ENCODE measurements around the gene CUX1. TPM values are rescaled to one million over a fixed set of nuclear protein-coding genes. Genes with fewer than 3 reads are reported as not detected.

The CUX1 gene
- total RNA-seq, 1 experiment from 2014 or later, result 39.6 TPM

DNA sequence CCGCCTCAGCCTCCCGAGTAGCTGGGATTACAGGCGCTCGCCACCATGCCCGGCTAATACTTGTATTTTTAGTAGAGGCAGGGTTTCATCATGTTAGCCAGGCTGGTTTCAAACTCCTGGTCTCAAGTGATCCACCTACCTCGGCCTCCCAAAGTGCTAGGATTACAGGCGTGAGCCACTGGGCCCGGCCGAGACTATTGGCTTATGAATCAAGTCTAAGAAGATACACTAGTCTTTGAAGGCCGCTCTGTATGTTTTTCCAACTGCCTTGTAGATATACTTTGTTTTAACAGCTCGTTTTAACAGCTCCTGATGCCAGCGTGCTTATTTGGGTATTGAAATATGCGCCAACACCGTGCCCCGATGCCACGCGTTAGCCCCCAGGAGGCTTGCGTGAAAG, 332.8 kb downstream of the CUX1 start:
- Histone ChIP-seq H2AFZ (ENCODE audit: low read length) (no peak overlapping the region), H3K4me3 (ENCODE audit: low read length) (no peak overlapping the region), H3K9ac (ENCODE audit: low read length) (no peak overlapping the region), H3K79me2 (ENCODE audit: low read length) (no peaks in the 10 kb centered on the region), H4K20me1 (ENCODE audit: low read length) (no peaks in the 10 kb centered on the region), H3K4me1 (ENCODE audit: insufficient read depth, low read length) (peaks cover 13% of the 10 kb centered on the region), H3F3A (ENCODE audit: low read length, unreplicated experiment) (no peaks in the 10 kb centered on the region), H3K9me3 (ENCODE audit: low read length) (no peaks in the 10 kb centered on the region), H3K9me2 (replicated peaks; ENCODE audit: low read length) (no peaks in the 10 kb centered on the region), H3K36me3 (ENCODE audit: low read depth, low read length) (no peaks in the 10 kb centered on the region), H3K27ac (ENCODE audit: low read length) (no peak overlapping the region), H3K4me2 (ENCODE audit: low read length) (no peak overlapping the region), H3K27me3 (ENCODE audit: low read length) (no peaks in the 10 kb centered on the region)
- ChIA-PET POLR2A (ENCODE audit: unreplicated experiment) (no interaction called here), CTCF (no interaction called here)
- ATAC-seq, result no peak
- BruUV-seq (replicated peaks), result no TSS peak
- intact Hi-C loops (cut with micrococcal nuclease), result no loop called here
- TF ChIP-seq EZH2 (IDR thresholded peaks at IDR 0.05; ENCODE audit: low read length, unreplicated experiment), result no peak
- no peak for DNase-seq

DNA sequence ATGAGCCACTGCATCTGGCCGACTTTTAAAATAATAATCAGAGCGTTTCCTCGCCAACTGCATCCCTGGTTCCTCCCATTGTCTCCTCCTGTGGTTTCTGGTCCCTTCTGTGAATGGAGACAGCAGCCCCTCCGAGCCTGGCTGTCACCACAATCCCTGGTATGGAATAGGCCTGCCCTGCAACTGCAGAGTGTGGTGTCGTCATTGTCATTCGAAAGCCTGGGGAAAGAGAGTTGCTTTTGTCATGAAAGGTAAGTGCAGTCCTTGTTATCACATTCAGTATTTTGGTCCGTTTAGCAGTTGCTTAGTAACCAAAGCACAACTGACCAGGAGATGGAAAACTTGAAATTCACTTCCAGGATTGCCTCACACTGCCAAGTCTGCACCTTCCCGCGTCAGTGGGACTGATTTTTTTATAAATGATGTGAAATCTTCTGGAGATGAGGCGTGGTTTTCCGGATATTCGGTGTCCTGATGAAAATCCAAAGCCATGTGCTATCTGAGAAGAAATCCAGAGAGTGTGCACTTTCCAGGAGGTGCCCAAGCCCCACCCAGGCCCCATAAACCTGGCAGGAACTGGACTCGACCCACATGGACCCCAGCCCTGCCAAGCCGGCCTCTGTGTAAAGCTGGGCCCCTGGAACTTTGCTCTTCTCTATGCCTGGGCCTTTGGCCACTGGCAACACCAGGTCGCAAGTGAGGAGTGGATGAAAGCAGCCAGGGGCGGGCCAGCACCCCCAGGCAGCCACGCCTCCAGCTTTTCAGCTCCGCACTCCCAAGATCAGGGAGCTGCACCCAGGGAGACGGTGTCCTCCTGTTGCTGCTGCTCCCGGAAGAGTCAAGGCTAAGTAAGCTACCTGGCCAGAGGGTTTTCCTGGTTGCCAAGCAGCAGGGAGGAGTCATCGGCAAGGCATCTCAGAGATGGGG, 335.5 kb downstream of the CUX1 start:
- intact Hi-C loops (cut with micrococcal nuclease), result no loop called here
- peak; percentile 91 for ATAC-seq
- peak overlapping the region; percentile 28; the same call in 1 of the 2 replicates for H3K9ac ChIP-seq (ENCODE audit: low read length)
- no peak overlapping the region for H2AFZ ChIP-seq (ENCODE audit: low read length)
- no peak overlapping the region for H3K4me2 ChIP-seq (ENCODE audit: low read length)
- H3K79me2 ChIP-seq (ENCODE audit: low read length), result no peaks in the 10 kb centered on the region
- ChIA-PET POLR2A (ENCODE audit: unreplicated experiment) (interaction anchor here (0.6 kb wide), 1 partner anchor 210 kb away, joined by 24 read pairs; no protein-coding TSS in a partner anchor), CTCF (no interaction called here)
- H3K36me3 ChIP-seq (ENCODE audit: low read depth, low read length), result no peaks in the 10 kb centered on the region
- peak overlapping the region; percentile 46 for H3K27ac ChIP-seq (ENCODE audit: low read length)
- no peaks in the 10 kb centered on the region for H3K9me3 ChIP-seq (ENCODE audit: low read length)
- H3K27me3 ChIP-seq (ENCODE audit: low read length), result no peaks in the 10 kb centered on the region
- no peaks in the 10 kb centered on the region for H3F3A ChIP-seq (ENCODE audit: low read length, unreplicated experiment)
- no peak overlapping the region for H3K4me3 ChIP-seq (ENCODE audit: low read length)
- DNase-seq, result peak; percentile 34
- no TSS peak for BruUV-seq (replicated peaks)
- no peaks in the 10 kb centered on the region for H3K9me2 ChIP-seq (replicated peaks; ENCODE audit: low read length)
- H4K20me1 ChIP-seq (ENCODE audit: low read length), result no peaks in the 10 kb centered on the region
- H3K4me1 ChIP-seq (ENCODE audit: insufficient read depth, low read length), result peaks cover 13% of the 10 kb centered on the region
- TF ChIP-seq EZH2 (IDR thresholded peaks at IDR 0.05; ENCODE audit: low read length, unreplicated experiment) (no peak), EZH2phosphoT487 (IDR thresholded peaks at IDR 0.05; ENCODE audit: borderline replicate concordance, low read length) (no peak)
- TF ChIP-seq, protein P1, sequence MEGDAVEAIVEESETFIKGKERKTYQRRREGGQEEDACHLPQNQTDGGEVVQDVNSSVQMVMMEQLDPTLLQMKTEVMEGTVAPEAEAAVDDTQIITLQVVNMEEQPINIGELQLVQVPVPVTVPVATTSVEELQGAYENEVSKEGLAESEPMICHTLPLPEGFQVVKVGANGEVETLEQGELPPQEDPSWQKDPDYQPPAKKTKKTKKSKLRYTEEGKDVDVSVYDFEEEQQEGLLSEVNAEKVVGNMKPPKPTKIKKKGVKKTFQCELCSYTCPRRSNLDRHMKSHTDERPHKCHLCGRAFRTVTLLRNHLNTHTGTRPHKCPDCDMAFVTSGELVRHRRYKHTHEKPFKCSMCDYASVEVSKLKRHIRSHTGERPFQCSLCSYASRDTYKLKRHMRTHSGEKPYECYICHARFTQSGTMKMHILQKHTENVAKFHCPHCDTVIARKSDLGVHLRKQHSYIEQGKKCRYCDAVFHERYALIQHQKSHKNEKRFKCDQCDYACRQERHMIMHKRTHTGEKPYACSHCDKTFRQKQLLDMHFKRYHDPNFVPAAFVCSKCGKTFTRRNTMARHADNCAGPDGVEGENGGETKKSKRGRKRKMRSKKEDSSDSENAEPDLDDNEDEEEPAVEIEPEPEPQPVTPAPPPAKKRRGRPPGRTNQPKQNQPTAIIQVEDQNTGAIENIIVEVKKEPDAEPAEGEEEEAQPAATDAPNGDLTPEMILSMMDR (conservative IDR thresholded peaks at IDR 0.05; ENCODE audit: low read depth, low read length), result no peak

DNA sequence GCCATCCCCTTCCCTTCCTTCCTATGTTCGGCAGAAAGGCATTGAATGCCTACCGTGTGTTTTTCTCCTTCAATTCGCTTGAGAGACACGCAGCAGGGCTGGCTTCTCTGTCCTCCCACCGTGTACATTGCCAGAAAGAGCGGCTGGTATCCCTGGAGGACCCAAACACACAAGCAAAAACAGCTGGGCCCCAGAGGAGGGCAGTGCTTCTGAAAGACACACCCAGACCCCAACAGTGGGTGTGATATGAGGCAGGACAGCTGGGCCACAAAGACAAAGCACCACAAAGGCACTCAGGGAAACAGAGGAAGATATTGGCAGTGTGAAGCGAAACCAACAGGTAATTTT, 336.1 kb downstream of the CUX1 start:
- intact Hi-C loops (cut with micrococcal nuclease), result no loop called here
- Histone ChIP-seq H3K27me3 (ENCODE audit: low read length) (no peaks in the 10 kb centered on the region), H3K36me3 (ENCODE audit: low read depth, low read length) (no peaks in the 10 kb centered on the region), H3F3A (ENCODE audit: low read length, unreplicated experiment) (no peaks in the 10 kb centered on the region), H3K9ac (ENCODE audit: low read length) (peak overlapping the region; percentile 28; the same call in 1 of the 2 replicates), H2AFZ (ENCODE audit: low read length) (no peak overlapping the region), H3K4me1 (ENCODE audit: insufficient read depth, low read length) (peaks cover 13% of the 10 kb centered on the region), H4K20me1 (ENCODE audit: low read length) (no peaks in the 10 kb centered on the region), H3K9me3 (ENCODE audit: low read length) (no peaks in the 10 kb centered on the region), H3K4me2 (ENCODE audit: low read length) (no peak overlapping the region), H3K79me2 (ENCODE audit: low read length) (no peaks in the 10 kb centered on the region), H3K4me3 (ENCODE audit: low read length) (no peak overlapping the region), H3K9me2 (replicated peaks; ENCODE audit: low read length) (no peaks in the 10 kb centered on the region), H3K27ac (ENCODE audit: low read length) (peak overlapping the region; percentile 46; the same call in 1 of the 2 replicates)
- TF ChIP-seq, protein P1 (conservative IDR thresholded peaks at IDR 0.05; ENCODE audit: low read depth, low read length), result no peak
- TF ChIP-seq EZH2phosphoT487 (IDR thresholded peaks at IDR 0.05; ENCODE audit: borderline replicate concordance, low read length), result no peak
- TF ChIP-seq EZH2 (IDR thresholded peaks at IDR 0.05; ENCODE audit: low read length, unreplicated experiment), result no peak
- ChIA-PET CTCF (no interaction called here), POLR2A (ENCODE audit: unreplicated experiment) (interaction anchor here (0.6 kb wide), 1 partner anchor 211 kb away, joined by 24 read pairs; no protein-coding TSS in a partner anchor)
- DNase-seq (no peak), ATAC-seq (no peak)
- BruUV-seq (replicated peaks), result no TSS peak
